Adrenal gland (tissue), 5 donors: ENCODE measurements around the gene COX4I2.

Source experiments
- CTCF ChIP-seq, 6 experiments: fragments of 450-650 bp in 4 of 6; fragments of 200-600 bp in 2 of 6; sonication (generic) in 1 of 6; IDR thresholded peaks; 1 replicate in 5 of 6; 2 replicates in 1 of 6; pipeline versions ENCODE4 v1.5.1 to v1.8.0; 2016 to 2021; ENCODE audit warnings: antibody characterized with exemption in 6 of 6, mild to moderate bottlenecking in 2 of 6, moderate library complexity in 1 of 6
- POLR2A ChIP-seq, 2 donors: fragments of 450-650 bp; IDR thresholded peaks; one replicate each; pipeline ENCODE4 v1.6.1; 2017; ENCODE audit warnings: antibody characterized with exemption in 2 of 2, mild to moderate bottlenecking in 2 of 2, moderate library complexity in 1 of 2
- donor health status: DM: no; HTN: no; CAD: no.

- TF ChIP-seq POLR2A (IDR thresholded peaks at IDR 0.05) (peak in 1 of 2 donors; percentile 44), CTCF (IDR thresholded peaks at IDR 0.05) (no peak)
These were observed 32.9 kb downstream of the COX4I2 start for GRCh38 chr20:31670371-31671228.
